Panc1 (cell line): ENCODE data around the gene CD84. TPM values are rescaled to one million over a fixed set of nuclear protein-coding genes. Genes with fewer than 3 reads are reported as not detected.

Experiments used
- ATAC-seq: fragments of 200-7000 bp; cut with Tn5 transposase; 2 replicates; pipeline ENCODE4 v1.9.1; 2020; ENCODE audit warnings: mild to moderate bottlenecking, moderate library complexity
- BruUV-seq: library from RNA; stranded (reverse); fragments of 400-500 nt; replicated peaks from 2 replicates; lab custom pipeline; 2021; lab: Mats Ljungman, UMichigan
- CTCF ChIA-PET: fragments of 300-600 bp; sonication (Branson Sonifier 250); formaldehyde crosslinking; loops from one replicate; lab custom pipeline; 2022; ENCODE audit warnings: antibody characterized with exemption; lab: Charles Lee
- POLR2A ChIA-PET: fragments of 300-600 bp; sonication (Branson Sonifier 250); formaldehyde crosslinking; loops from one replicate; lab custom pipeline; 2022; ENCODE audit warnings: antibody characterized with exemption; lab: Charles Lee
- DNase-seq: peaks from one replicate; pipeline ENCODE4 v3.0.0-alpha.2; 2010; ENCODE audit warnings: low read depth, low spot score
- H3K27ac ChIP-seq: 2 replicates; pipeline ENCODE4 v1.5.1; 2011; ENCODE audit warnings: mild to moderate bottlenecking, low read length, inconsistent platforms
- H3K27me3 ChIP-seq: fragments of 200-500 bp; sonication (Bioruptor generic); 2 replicates; pipeline ENCODE4 v1.6.0; 2014; ENCODE audit warnings: low read length, inconsistent platforms; ENCODE audit not compliant: control insufficient read depth, insufficient read depth
- H3K36me3 ChIP-seq: fragments of 200-500 bp; sonication (Bioruptor generic); 2 replicates; pipeline ENCODE4 v1.5.1; 2014; ENCODE audit warnings: inconsistent platforms, mild to moderate bottlenecking, low read length, moderate library complexity; ENCODE audit not compliant: control insufficient read depth, insufficient read depth
- H3K4me1 ChIP-seq: 2 replicates; pipeline ENCODE4 v1.5.1; 2011; ENCODE audit warnings: inconsistent platforms, mild to moderate bottlenecking, low read length, moderate library complexity; ENCODE audit not compliant: control insufficient read depth, insufficient read depth
- H3K4me3 ChIP-seq, 2 experiments: 2 replicates each; pipeline ENCODE4 v1.5.1; 2011 to 2012; ENCODE audit warnings: low read depth in 2 of 2, low read length in 2 of 2, mild to moderate bottlenecking in 2 of 2, inconsistent platforms in 1 of 2, moderate library complexity in 1 of 2
- H3K9me3 ChIP-seq: fragments of 200-500 bp; sonication (Bioruptor generic); 2 replicates; pipeline ENCODE4 v1.5.1; 2014; ENCODE audit warnings: low read depth, mild to moderate bottlenecking, inconsistent platforms, low read length, moderate library complexity; ENCODE audit not compliant: control insufficient read depth, insufficient read depth
- CTCF ChIP-seq: fragments of 450-650 bp; IDR thresholded peaks from 2 replicates; pipeline ENCODE4 v1.5.1; 2017; ENCODE audit warnings: mild to moderate bottlenecking
- POLR2AphosphoS5 ChIP-seq: IDR thresholded peaks from 2 replicates; pipeline ENCODE4 v1.6.1; 2012; ENCODE audit warnings: mild to moderate bottlenecking, low read depth, low read length, moderate library complexity
- SIN3A ChIP-seq: IDR thresholded peaks from 2 replicates; pipeline ENCODE4 v1.6.1; 2012; ENCODE audit warnings: low read depth, mild to moderate bottlenecking, low read length, moderate library complexity, borderline replicate concordance; ENCODE audit not compliant: insufficient read depth
- TCF7L2 ChIP-seq: IDR thresholded peaks from 2 replicates; pipeline ENCODE4 v1.6.1; 2011; ENCODE audit warnings: mild to moderate bottlenecking, low read depth, low read length, inconsistent platforms
- in situ Hi-C: cut with HindIII; loops from 2 replicates; pipeline ENCODE4 v1.10.0; 2016; ENCODE audit warnings: low sequenced_read_pairs, low pct_unique_long_range_greater_than_20kb
- intact Hi-C: fragments of 100-400 bp; cut with micrococcal nuclease; formaldehyde crosslinking; loops from one replicate; pipeline ENCODE4 v1.10.0; 2022; ENCODE audit not compliant: unreplicated experiment
- total RNA-seq: library from RNA; stranded (reverse); gene quantifications from one replicate; pipeline ENCODE4 v1.2.1, GENCODE V29; 2021; ENCODE audit not compliant: unreplicated experiment
- TF ChIP-seq, protein P1 (sequence below), 2 experiments: IDR thresholded peaks; 2 replicates each; pipeline ENCODE4 v1.6.1; 2011 to 2012; ENCODE audit warnings: low read depth in 2 of 2, control low read depth in 1 of 2, low read length in 1 of 2, mild to moderate bottlenecking in 1 of 2, moderate library complexity in 1 of 2; ENCODE audit not compliant: insufficient read depth in 1 of 2

Gene CD84
- total RNA-seq, 1 experiment from 2014 or later = 0.26 TPM

GRCh38 chr1:160491981-160492380 lies 87.3 kb downstream of the CD84 start:
- ATAC-seq = no peak
- ChIA-PET POLR2A (no interaction called here), CTCF (no interaction called here)
- Histone ChIP-seq H3K9me3 (no peaks in the 10 kb centered on the region), H3K27ac (no peak overlapping the region), H3K36me3 (no peaks in the 10 kb centered on the region), H3K4me1 (no peaks in the 10 kb centered on the region), H3K27me3 (0 out of 2 replicates have a peak, but pooled peaks cover 2% of the 10 kb centered on the region), H3K4me3 (no peak overlapping the region)
- in situ Hi-C loops = no loop called here
- intact Hi-C loops = no loop called here
- TF ChIP-seq CTCF = no peak
- TF ChIP-seq SIN3A = no peak
- TF ChIP-seq, protein P1, sequence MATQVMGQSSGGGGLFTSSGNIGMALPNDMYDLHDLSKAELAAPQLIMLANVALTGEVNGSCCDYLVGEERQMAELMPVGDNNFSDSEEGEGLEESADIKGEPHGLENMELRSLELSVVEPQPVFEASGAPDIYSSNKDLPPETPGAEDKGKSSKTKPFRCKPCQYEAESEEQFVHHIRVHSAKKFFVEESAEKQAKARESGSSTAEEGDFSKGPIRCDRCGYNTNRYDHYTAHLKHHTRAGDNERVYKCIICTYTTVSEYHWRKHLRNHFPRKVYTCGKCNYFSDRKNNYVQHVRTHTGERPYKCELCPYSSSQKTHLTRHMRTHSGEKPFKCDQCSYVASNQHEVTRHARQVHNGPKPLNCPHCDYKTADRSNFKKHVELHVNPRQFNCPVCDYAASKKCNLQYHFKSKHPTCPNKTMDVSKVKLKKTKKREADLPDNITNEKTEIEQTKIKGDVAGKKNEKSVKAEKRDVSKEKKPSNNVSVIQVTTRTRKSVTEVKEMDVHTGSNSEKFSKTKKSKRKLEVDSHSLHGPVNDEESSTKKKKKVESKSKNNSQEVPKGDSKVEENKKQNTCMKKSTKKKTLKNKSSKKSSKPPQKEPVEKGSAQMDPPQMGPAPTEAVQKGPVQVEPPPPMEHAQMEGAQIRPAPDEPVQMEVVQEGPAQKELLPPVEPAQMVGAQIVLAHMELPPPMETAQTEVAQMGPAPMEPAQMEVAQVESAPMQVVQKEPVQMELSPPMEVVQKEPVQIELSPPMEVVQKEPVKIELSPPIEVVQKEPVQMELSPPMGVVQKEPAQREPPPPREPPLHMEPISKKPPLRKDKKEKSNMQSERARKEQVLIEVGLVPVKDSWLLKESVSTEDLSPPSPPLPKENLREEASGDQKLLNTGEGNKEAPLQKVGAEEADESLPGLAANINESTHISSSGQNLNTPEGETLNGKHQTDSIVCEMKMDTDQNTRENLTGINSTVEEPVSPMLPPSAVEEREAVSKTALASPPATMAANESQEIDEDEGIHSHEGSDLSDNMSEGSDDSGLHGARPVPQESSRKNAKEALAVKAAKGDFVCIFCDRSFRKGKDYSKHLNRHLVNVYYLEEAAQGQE (IDR thresholded peaks at IDR 0.05; ENCODE audit: insufficient read depth in 1 of 2, low read depth in 2 of 2, low read length in 1 of 2) = no peak
- no peak for TF ChIP-seq TCF7L2
- no peak for TF ChIP-seq POLR2AphosphoS5
- DNase-seq = no peak
- no TSS peak for BruUV-seq

Other genes with a start within 250 kb of the CD84 start
- gene COPA, start 236.2 kb downstream of the CD84 start, total RNA-seq = 118 TPM
- gene NCSTN, start 236.1 kb downstream of the CD84 start, total RNA-seq = 93.7 TPM
- gene NHLH1, start 212.4 kb downstream of the CD84 start, total RNA-seq = 0.18 TPM
- 0.10 TPM for gene VANGL2, start 178.9 kb downstream of the CD84 start, total RNA-seq
- not detected for gene SLAMF6, start 56.2 kb downstream of the CD84 start, total RNA-seq
- gene SLAMF1, start 67.5 kb upstream of the CD84 start, total RNA-seq = not detected
- gene CD48, start 132.3 kb upstream of the CD84 start, total RNA-seq = 0.67 TPM
- 0.21 TPM for gene SLAMF7, start 159.8 kb upstream of the CD84 start, total RNA-seq
- gene LY9, start 216.7 kb upstream of the CD84 start, total RNA-seq = 0.10 TPM